ENCODE data around the gene CCDC15. TPM values are rescaled to one million over a fixed set of nuclear protein-coding genes. Genes with fewer than 3 reads are reported as not detected.

The CCDC15 gene
- total RNA-seq, 2 donors from 2014 or later = 1.2 to 2.5 TPM

DNA sequence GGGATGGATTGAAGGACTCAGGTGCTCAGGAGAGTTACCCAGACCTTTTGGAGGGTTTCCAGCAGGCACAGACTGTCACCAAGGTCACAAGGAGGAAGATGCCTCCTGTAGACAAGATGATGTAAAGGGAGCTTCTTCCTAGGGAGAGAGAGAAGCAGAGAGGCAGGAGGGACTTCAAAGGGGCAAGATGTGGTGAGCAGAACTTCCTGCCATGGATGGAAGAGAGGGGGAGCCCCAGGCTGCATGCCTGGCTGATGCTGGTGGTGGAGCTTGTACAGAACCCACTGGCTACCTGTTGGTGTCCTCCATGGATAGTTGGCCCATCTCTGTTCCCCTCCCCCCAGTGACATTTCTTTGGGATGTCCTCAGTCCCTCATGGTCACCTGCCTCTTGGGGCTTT lies 30.7 kb upstream of the CCDC15 start:
- H3K27ac ChIP-seq = no peak overlapping the region
- no peaks in the 10 kb centered on the region for H3K9me3 ChIP-seq
- H3K36me3 ChIP-seq = no peaks in the 10 kb centered on the region
- H3K4me3 ChIP-seq = no peak overlapping the region
- TF ChIP-seq, protein P1, sequence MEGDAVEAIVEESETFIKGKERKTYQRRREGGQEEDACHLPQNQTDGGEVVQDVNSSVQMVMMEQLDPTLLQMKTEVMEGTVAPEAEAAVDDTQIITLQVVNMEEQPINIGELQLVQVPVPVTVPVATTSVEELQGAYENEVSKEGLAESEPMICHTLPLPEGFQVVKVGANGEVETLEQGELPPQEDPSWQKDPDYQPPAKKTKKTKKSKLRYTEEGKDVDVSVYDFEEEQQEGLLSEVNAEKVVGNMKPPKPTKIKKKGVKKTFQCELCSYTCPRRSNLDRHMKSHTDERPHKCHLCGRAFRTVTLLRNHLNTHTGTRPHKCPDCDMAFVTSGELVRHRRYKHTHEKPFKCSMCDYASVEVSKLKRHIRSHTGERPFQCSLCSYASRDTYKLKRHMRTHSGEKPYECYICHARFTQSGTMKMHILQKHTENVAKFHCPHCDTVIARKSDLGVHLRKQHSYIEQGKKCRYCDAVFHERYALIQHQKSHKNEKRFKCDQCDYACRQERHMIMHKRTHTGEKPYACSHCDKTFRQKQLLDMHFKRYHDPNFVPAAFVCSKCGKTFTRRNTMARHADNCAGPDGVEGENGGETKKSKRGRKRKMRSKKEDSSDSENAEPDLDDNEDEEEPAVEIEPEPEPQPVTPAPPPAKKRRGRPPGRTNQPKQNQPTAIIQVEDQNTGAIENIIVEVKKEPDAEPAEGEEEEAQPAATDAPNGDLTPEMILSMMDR (IDR thresholded peaks at IDR 0.05) = no peak
- H3K27me3 ChIP-seq = no peaks in the 10 kb centered on the region
- H3K9ac ChIP-seq (ENCODE audit: low read depth in 2 of 2, low read length in 2 of 2) = no peak overlapping the region
- no peak for DNase-seq
- intact Hi-C loops (cut with DNase I) = no loop called here
- no peaks in the 10 kb centered on the region for H3K4me1 ChIP-seq

DNA sequence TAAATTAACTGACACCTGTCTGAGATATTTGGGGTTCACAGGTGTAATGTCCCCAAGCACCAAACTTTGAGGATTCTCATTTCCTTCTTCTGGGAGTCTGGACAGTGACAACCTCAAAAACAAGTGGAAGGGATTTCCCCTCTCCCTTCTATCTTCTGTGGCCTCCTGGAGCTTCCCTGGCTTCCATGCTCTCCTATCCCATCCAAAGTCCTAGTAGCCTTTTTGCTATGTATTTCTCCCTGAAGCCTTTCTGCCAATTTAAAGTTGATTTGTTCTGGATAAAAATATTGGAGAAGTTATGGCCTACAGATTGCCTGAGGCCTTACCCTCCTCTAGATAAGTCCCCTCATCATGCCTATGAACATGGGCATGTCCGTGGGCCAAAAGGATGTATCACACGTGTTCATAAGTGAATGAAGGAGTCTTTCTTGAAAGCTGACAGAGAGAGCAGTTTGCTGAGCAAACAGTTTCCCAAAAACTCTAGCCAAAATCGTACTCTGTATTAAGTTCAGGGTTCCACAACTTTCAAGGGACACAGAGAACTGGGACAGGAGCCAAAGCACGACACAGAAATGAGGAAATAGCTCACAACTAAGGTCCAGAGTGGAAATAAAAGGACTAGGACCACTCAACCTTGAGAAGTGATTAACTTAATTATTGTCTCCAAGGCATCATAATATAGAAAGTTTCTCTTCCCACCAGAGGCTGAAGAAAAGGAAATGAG lies 24.9 kb upstream of the CCDC15 start:
- TF ChIP-seq, protein P1 (IDR thresholded peaks at IDR 0.05) = no peak
- Histone ChIP-seq H3K9me3 (no peaks in the 10 kb centered on the region), H3K4me3 (no peak overlapping the region), H3K9ac (ENCODE audit: low read depth in 2 of 2, low read length in 2 of 2) (no peak overlapping the region), H3K27ac (no peak overlapping the region), H3K27me3 (no peaks in the 10 kb centered on the region), H3K4me1 (no peaks in the 10 kb centered on the region), H3K36me3 (no peaks in the 10 kb centered on the region)
- intact Hi-C loops (cut with DNase I) = no loop called here
- DNase-seq = no peak

DNA sequence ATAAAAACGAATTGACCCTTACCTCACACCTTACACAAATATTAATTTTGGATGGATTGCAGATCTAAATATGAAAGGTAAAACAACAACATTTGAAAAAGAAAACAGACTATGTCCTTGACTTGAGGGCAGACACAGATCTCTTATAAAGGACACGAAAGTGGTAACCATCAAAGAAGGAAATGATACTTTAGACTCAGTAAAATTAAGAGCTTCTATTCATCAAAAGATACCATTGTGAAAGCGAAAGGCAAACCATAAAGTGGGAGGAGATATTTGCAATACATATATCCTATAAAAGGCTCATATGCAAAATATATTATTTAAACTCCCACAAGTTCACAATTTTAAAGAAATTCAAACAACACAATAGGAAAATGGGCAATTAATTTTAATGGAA lies 23.2 kb upstream of the CCDC15 start:
- no peaks in the 10 kb centered on the region for H3K36me3 ChIP-seq
- no peaks in the 10 kb centered on the region for H3K27me3 ChIP-seq
- TF ChIP-seq, protein P1 (IDR thresholded peaks at IDR 0.05) = no peak
- no peaks in the 10 kb centered on the region for H3K9me3 ChIP-seq
- no peak overlapping the region for H3K27ac ChIP-seq
- no peak overlapping the region for H3K9ac ChIP-seq (ENCODE audit: low read depth in 2 of 2, low read length in 2 of 2)
- no peaks in the 10 kb centered on the region for H3K4me1 ChIP-seq
- no peak overlapping the region for H3K4me3 ChIP-seq
- intact Hi-C loops (cut with DNase I) = no loop called here
- no peak for DNase-seq

DNA sequence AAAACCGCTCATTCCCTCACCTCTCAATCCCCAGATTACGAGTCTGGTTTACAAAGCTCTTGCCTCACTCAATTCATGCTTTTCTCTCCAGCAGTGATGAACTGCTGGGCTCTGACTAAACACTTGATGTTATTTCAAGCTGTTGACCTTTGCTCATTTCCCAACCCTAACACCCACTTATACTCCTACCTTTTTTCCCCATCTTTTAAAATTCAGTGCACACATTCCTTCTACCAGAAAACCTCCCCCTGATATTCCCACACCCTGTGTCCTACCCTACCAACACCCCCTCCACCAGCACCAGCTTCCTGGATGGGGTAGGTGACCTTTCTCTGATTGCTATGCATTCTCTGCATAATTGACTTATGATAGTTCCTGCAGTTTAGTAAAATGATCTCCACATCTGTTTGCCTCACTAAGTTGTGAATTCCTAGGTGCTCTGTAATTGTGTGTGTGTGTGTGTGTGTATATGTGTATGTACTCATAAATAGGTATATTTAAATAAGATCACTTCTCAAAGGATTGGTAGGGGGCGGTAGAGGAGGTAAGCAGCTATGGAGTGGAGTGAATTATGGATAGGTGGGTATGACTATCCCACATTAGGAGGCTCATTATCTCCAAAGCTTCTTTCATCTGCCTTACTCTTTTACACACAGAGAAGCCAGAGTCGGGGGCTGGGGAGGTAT lies 19.0 kb upstream of the CCDC15 start:
- Histone ChIP-seq H3K9ac (ENCODE audit: low read depth in 2 of 2, low read length in 2 of 2) (no peak overlapping the region), H3K4me3 (no peak overlapping the region)
- no peak for DNase-seq

DNA sequence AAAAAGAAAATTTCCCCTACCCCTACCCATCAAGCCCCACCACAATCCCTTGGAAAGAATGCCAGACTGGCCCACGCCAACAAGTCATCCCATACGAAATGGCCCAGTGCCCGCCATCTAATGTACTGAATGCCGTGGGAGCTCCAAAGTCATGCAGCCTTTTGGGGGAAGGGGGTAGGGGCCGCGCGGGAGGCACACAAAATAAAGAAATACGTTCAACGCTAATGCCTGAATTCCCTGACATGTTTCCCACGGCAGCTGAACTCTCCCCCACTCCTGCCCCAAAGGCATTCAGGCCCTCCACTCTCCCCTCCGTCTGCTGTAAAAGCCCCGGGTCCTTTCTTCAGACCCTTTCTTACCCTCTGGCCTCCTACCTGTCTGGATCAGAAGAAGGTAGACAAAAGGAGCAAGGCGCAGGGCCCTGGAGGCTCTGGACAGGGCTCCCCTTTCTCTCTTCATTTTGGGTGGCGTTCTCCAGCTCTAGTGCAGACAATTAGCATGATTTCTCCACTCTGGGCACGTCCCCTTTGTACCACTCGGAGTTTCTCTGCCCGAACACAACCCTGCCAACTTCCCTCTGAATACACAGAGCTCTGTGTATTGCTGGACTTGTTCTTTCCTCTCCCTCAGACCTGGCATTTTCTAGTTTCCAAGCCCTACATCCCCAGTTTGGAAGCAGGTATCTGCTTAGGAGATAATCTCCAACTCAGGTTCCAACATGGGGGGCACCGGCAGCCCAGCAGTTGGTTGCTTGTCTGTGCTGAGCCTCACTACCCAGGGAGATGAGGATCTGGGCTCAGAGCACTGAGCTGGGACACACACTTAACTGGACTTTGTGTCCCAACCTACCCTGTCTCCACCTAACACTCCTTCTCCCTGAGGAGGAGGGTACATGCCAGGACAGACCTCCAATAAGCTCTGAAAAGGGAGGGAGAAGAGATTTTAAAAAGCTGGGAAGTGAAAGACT lies 18.2 kb upstream of the CCDC15 start, which contains the start of gene HEPACAM:
TSS of gene HEPACAM (minus strand) at position 500 of the 967 bp plus-strand sequence. CDS start at position 459, 41 bp downstream.
- Histone ChIP-seq H3K9me3 (no peaks in the 10 kb centered on the region), H3K9ac (ENCODE audit: low read depth in 2 of 2, low read length in 2 of 2) (no peak within 1 kb of the TSS), H3K4me1 (no peaks in the 10 kb centered on the region), H3K27ac (no peak within 1 kb of the TSS), H3K27me3 (no peaks in the 10 kb centered on the region), H3K36me3 (no peaks in the 10 kb centered on the region), H3K4me3 (no peak within 1 kb of the TSS)
- TF ChIP-seq, protein P1 (IDR thresholded peaks at IDR 0.05) = no peak
- intact Hi-C loops (cut with DNase I) = no loop called here
- no peak for DNase-seq

More for the DNA sequence above, 19.0 kb upstream of the CCDC15 start:
- Histone ChIP-seq H3K27ac (no peak overlapping the region), H3K27me3 (no peaks in the 10 kb centered on the region), H3K9me3 (no peaks in the 10 kb centered on the region), H3K36me3 (no peaks in the 10 kb centered on the region), H3K4me1 (no peaks in the 10 kb centered on the region)
- TF ChIP-seq, protein P1 (IDR thresholded peaks at IDR 0.05) = no peak
- intact Hi-C loops (cut with DNase I) = no loop called here
